SU-DHL-6 (cell line): Measurements from ENCODE around the gene DDX24.

Source experiments
- H2AFZ ChIP-seq: fragments of 200-600 bp; sonication (generic); 2 replicates; pipeline ENCODE4 v1.6.1; 2014; ENCODE audit warnings: low read depth, mild to moderate bottlenecking, moderate library complexity, mixed read lengths, antibody characterized with exemption, low read length; ENCODE audit not compliant: severe bottlenecking
- H3F3A ChIP-seq: fragments of 200-600 bp; shearing (Covaris generic); 2 replicates; pipeline ENCODE4 v1.6.0; 2016; ENCODE audit warnings: antibody characterized with exemption, mild to moderate bottlenecking; ENCODE audit not compliant: insufficient read depth
- H3K27ac ChIP-seq: fragments of 200-600 bp; sonication (generic); 2 replicates; pipeline ENCODE4 v1.5.1; 2016; ENCODE audit warnings: low read depth, mild to moderate bottlenecking, low read length, moderate library complexity, mixed read lengths
- H3K27me3 ChIP-seq: fragments of 200-600 bp; sonication (generic), shearing (Covaris generic); 2 replicates; pipeline ENCODE4 v1.6.0; 2014; ENCODE audit warnings: mild to moderate bottlenecking, low read length
- H3K36me3 ChIP-seq: fragments of 200-600 bp; sonication (generic); 2 replicates; pipeline ENCODE4 v1.6.1; 2014; ENCODE audit warnings: mild to moderate bottlenecking, low read length, mixed read lengths
- H3K4me2 ChIP-seq: fragments of 300-600, 200-600 bp; shearing (Covaris generic), sonication (generic); 2 replicates; pipeline ENCODE4 v1.6.0; 2014; ENCODE audit warnings: low read length, low read depth, mild to moderate bottlenecking; ENCODE audit not compliant: poor library complexity, severe bottlenecking
- H3K4me3 ChIP-seq: fragments of 200-600 bp; sonication (generic); 2 replicates; pipeline ENCODE4 v1.5.1; 2014; ENCODE audit warnings: antibody characterized with exemption, low read length, mild to moderate bottlenecking, mixed read lengths; ENCODE audit not compliant: insufficient read depth, poor library complexity, severe bottlenecking
- H3K79me2 ChIP-seq: fragments of 200-600 bp; sonication (generic); 2 replicates; pipeline ENCODE4 v1.6.1; 2014; ENCODE audit warnings: mild to moderate bottlenecking, low read length, moderate library complexity; ENCODE audit not compliant: insufficient read depth
- H3K9ac ChIP-seq: fragments of 200-600 bp; sonication (generic); 2 replicates; pipeline ENCODE4 v1.7.0; 2014; ENCODE audit warnings: mild to moderate bottlenecking, low read length
- H3K9me2 ChIP-seq: fragments of 200-600 bp; sonication (generic); replicated peaks from 2 replicates; pipeline ENCODE4 v1.6.1; 2014; ENCODE audit warnings: low read length; ENCODE audit not compliant: insufficient read depth
- H3K9me3 ChIP-seq: fragments of 200-600 bp; sonication (generic); 2 replicates; pipeline ENCODE4 v1.6.1; 2014; ENCODE audit warnings: low read length, mixed read lengths; ENCODE audit not compliant: insufficient read depth
- H4K20me1 ChIP-seq: fragments of 200-600 bp; sonication (generic); 2 replicates; pipeline ENCODE4 v1.6.1; 2014; ENCODE audit warnings: low read depth, mild to moderate bottlenecking, antibody characterized with exemption, low read length, moderate library complexity, mixed read lengths
- EZH2phosphoT487 ChIP-seq: fragments of 200-600 bp; sonication (generic), shearing (Covaris generic); conservative IDR thresholded peaks from 2 replicates; pipeline ENCODE4 v1.6.1; 2018; ENCODE audit warnings: mild to moderate bottlenecking, antibody characterized with exemption, low read length, moderate library complexity, mixed read lengths
- TF ChIP-seq, protein P1 (sequence below): fragments of 200-600 bp; sonication (generic); IDR thresholded peaks from one replicate; pipeline ENCODE4 v1.5.1; 2017; ENCODE audit warnings: antibody characterized with exemption, mild to moderate bottlenecking, low read length, moderate library complexity; ENCODE audit not compliant: insufficient read depth, poor library complexity, severe bottlenecking

DDX24 gene

DNA sequence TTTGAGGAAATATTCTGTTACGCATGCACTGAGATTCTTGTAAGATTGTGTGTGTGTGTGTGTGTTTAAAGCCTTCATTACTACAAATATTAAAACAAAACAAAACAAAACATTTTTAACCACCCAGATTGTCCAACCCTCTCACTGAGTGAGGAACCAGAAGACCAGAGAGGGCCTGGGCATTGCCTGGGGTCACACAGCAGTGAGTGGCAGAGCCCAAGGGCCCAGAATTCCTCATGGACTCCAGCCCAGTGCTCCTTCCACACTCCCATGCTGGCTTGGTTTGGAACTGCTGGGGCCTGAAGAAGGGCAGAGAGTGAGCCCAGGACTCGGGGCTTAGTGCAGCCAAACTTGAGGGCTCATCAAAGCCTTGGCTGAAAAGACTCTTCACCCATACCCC lies 56.5 kb downstream of the DDX24 start:
- Histone ChIP-seq H3K36me3 (no peaks in the 10 kb centered on the region), H3K9ac (no peak overlapping the region), H3K79me2 (no peaks in the 10 kb centered on the region), H3F3A (no peaks in the 10 kb centered on the region), H3K4me3 (no peak overlapping the region), H3K27ac (no peak overlapping the region), H3K9me3 (no peaks in the 10 kb centered on the region), H2AFZ (no peak overlapping the region), H3K9me2 (no peaks in the 10 kb centered on the region), H3K4me2 (no peak overlapping the region), H3K27me3 (no peaks in the 10 kb centered on the region), H4K20me1 (no peaks in the 10 kb centered on the region)
- TF ChIP-seq, protein P1, sequence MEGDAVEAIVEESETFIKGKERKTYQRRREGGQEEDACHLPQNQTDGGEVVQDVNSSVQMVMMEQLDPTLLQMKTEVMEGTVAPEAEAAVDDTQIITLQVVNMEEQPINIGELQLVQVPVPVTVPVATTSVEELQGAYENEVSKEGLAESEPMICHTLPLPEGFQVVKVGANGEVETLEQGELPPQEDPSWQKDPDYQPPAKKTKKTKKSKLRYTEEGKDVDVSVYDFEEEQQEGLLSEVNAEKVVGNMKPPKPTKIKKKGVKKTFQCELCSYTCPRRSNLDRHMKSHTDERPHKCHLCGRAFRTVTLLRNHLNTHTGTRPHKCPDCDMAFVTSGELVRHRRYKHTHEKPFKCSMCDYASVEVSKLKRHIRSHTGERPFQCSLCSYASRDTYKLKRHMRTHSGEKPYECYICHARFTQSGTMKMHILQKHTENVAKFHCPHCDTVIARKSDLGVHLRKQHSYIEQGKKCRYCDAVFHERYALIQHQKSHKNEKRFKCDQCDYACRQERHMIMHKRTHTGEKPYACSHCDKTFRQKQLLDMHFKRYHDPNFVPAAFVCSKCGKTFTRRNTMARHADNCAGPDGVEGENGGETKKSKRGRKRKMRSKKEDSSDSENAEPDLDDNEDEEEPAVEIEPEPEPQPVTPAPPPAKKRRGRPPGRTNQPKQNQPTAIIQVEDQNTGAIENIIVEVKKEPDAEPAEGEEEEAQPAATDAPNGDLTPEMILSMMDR, result no peak
- no peak for TF ChIP-seq EZH2phosphoT487

DNA sequence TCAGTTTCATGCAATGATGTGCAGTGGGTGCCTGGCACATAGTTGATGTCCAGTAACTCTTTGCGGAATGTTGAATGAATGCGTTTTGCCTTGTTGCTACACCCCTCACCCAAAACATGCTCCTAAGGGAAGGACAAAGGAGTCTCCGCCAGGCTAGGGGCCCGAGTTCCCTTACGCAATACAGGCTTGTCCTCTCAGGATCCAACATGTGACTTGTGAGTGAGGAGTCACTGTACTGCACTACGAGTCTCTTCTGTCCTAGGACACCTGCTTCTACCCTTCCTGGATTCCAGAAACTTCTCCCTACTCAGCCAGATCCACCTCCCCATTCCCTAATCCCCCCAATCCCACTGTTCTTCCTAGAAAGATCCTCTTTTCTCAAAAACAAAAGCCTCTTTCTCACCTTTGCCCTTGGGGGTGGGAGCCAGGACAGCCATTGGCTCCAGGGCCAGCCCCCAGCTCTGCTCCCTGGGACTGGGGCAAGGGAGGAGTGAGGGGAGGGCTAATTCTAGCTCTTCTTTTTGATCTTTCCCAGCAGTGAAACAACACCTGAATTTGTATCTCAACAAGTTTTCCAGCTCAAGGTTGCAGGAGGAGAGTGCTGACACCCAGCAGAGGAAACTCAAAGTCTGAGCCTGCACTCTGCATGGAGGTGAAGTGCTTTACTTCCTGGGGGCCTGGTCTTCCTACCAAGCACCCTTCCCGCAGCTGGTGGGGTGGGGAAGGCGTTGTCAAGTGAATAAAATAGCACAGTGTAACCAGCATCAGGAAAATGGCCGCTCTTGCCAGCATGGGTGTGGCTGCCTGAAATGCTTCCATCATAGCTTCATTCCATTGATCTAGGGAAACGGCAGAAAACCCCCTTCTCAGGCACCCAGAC lies 58.2 kb downstream of the DDX24 start:
- Histone ChIP-seq H3K4me3 (no peak overlapping the region), H3K9me3 (no peaks in the 10 kb centered on the region), H3K79me2 (no peaks in the 10 kb centered on the region), H2AFZ (no peak overlapping the region), H3F3A (no peaks in the 10 kb centered on the region), H4K20me1 (no peaks in the 10 kb centered on the region), H3K9me2 (no peaks in the 10 kb centered on the region), H3K27ac (no peak overlapping the region), H3K36me3 (no peaks in the 10 kb centered on the region), H3K27me3 (no peaks in the 10 kb centered on the region), H3K4me2 (no peak overlapping the region), H3K9ac (no peak overlapping the region)
- TF ChIP-seq, protein P1, result no peak
- no peak for TF ChIP-seq EZH2phosphoT487

DNA sequence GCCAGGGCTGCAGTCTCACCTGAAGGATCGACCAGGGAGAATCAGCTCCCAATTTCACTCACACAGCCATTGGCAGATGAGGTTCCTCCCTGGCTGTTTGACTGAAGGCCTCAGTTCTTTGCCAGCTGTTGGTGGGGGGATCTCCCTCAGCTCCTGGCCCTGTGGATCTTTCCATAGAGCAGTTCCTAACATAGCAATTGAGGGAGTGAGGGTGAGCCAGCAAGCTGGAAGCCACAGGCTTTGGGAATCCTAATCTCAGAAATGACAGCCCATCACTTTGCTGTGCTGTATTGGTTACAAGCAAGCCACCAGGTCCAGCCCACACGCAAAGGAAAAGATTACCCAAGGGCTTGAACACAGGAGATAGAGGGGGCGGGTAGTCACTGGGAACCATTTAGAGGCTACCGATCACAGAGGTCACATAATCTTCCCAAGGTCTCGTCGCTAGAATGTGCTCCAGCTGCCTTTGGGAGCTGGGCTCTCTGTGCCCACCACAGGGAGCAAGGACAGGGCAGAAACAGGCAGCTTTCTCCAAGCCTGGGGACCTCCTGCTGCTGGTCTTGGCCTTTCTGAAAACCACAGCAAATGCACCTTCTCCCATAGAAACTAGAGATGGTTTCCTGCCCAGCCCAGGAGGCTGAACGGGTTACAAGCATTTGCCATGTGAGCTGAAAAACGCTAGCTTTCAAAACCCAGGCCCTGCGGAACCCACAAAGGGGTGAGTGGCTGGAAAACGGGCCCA lies 59.4 kb downstream of the DDX24 start:
- H3K9ac ChIP-seq, result no peak overlapping the region
- H3K27me3 ChIP-seq, result no peaks in the 10 kb centered on the region
- H3K4me2 ChIP-seq, result no peak overlapping the region
- no peaks in the 10 kb centered on the region for H3F3A ChIP-seq
- no peak overlapping the region for H2AFZ ChIP-seq
- H3K27ac ChIP-seq, result no peak overlapping the region
- H3K9me3 ChIP-seq, result no peaks in the 10 kb centered on the region
- H3K9me2 ChIP-seq, result no peaks in the 10 kb centered on the region
- H3K36me3 ChIP-seq, result no peaks in the 10 kb centered on the region
- H4K20me1 ChIP-seq, result no peaks in the 10 kb centered on the region
- TF ChIP-seq EZH2phosphoT487, result no peak
- TF ChIP-seq, protein P1, result no peak
- H3K4me3 ChIP-seq, result no peak overlapping the region
- no peaks in the 10 kb centered on the region for H3K79me2 ChIP-seq
